Esophagus squamous epithelium (tissue), 5 donors: ENCODE results near the gene SMARCA2. TPM values are rescaled to one million over a fixed set of nuclear protein-coding genes. Genes with fewer than 3 reads are reported as not detected.

Experiments used
- DNase-seq: peaks from one replicate; lab custom pipeline; 2025; lab: John Stamatoyannopoulos, UW
- H3K27ac ChIP-seq, 4 donors: fragments of 200-600 bp; sonication (generic); one replicate each; pipeline ENCODE4 v1.5.1; 2016 to 2019; ENCODE audit warnings: mild to moderate bottlenecking in 1 of 4
- H3K27me3 ChIP-seq, 4 donors: fragments of 200-600 bp; sonication (generic); 1 replicate in 3 of 4; 2 replicates in 1 of 4; pipeline versions ENCODE4 v1.5.1 to v1.6.0; 2017 to 2021; ENCODE audit warnings: antibody characterized with exemption in 1 of 4
- H3K36me3 ChIP-seq, 3 donors: fragments of 200-600 bp; sonication (generic); one replicate each; pipeline ENCODE4 v1.5.1; 2016 to 2019
- H3K4me1 ChIP-seq, 3 donors: fragments of 200-600 bp; sonication (generic); one replicate each; pipeline ENCODE4 v1.5.1; 2017 to 2019
- H3K4me3 ChIP-seq, 4 donors: fragments of 200-600 bp; sonication (generic); 1 replicate in 3 of 4; 2 replicates in 1 of 4; pipeline ENCODE4 v1.5.1; 2016 to 2019; ENCODE audit warnings: mild to moderate bottlenecking in 2 of 4, moderate library complexity in 1 of 4
- H3K9me3 ChIP-seq, 3 donors: fragments of 200-600 bp; sonication (generic); one replicate each; pipeline ENCODE4 v1.5.1; 2016 to 2019
- POLR2A ChIP-seq, 4 donors: fragments of 450-650 bp; IDR thresholded peaks; one replicate each; pipeline ENCODE4 v1.6.1; 2017; ENCODE audit warnings: antibody characterized with exemption in 4 of 4, mild to moderate bottlenecking in 4 of 4, moderate library complexity in 3 of 4
- WGBS, 2 donors: methylation state at CpG; one replicate each; pipeline ENCODE4 v1.1.5; 2018; 5-methylcytosine and 5-hydroxymethylcytosine counted together
- intact Hi-C: fragments of 100-400 bp; cut with DNase I; formaldehyde crosslinking; loops from one replicate; pipeline ENCODE4 v1.15.0; 2022
- total RNA-seq, 4 donors: library from RNA; depleted of rRNA; stranded (reverse); fragments of >200 nt; gene quantifications; one replicate each; pipeline ENCODE4 v1.1.0, GENCODE V29; 2016
- TF ChIP-seq, protein P1 (sequence below), 6 experiments: fragments of 450-650 bp in 4 of 6; fragments of 200-600 bp in 2 of 6; sonication (generic) in 2 of 6; IDR thresholded peaks; one replicate each; pipeline ENCODE4 v1.5.1; 2016 to 2019; ENCODE audit warnings: antibody characterized with exemption in 6 of 6, mild to moderate bottlenecking in 4 of 6, moderate library complexity in 4 of 6
- donor health status: DM: yes; HTN: yes; CAD: no.

Gene SMARCA2
- total RNA-seq, 4 donors from 2014 or later = 51.0 to 93.3 (median 64.1) TPM

DNA sequence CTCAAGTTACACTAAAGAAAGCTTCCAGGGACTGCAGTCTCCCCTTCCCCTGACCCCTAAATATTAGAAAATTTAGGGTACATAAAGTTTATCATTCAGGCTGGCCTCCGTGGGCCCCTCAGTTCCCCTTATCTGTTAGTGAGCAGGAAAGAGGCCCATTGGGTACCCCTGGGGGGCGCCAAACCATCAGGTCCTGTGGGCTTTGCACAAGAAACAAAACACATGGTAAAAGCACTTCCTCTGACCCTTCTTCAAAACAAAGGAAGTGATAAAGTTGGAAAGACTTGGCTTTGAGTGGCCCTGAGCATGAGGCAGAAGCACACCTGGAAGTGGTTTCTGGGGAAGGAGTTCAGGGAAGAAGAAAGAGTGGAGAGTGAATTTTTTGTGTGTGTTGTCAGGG, 213.0 kb downstream of the SMARCA2 start:
- WGBS, 2 donors = 13 to 34% methylated on average over 2 of the region's 2 CpGs
- no peak for DNase-seq

GRCh38 chr9:2228641-2229040, 213.5 kb downstream of the SMARCA2 start:
- peak overlapping the region in 3 of 4 donors; percentile 57 to 76 (median 59) for H3K27ac ChIP-seq
- H3K4me3 ChIP-seq = no peak overlapping the region
- H3K27me3 ChIP-seq = no peaks in the 10 kb centered on the region
- DNase-seq = no peak
- no peaks in the 10 kb centered on the region for H3K36me3 ChIP-seq
- H3K4me1 ChIP-seq = peaks cover 9 to 57% (median 9%) of the 10 kb centered on the region in 3 donors
- H3K9me3 ChIP-seq = no peaks in the 10 kb centered on the region
- intact Hi-C loops = no loop called here
- 78 to 82% methylated on average over 2 of the region's 2 CpGs for WGBS, 2 donors
- TF ChIP-seq, protein P1, sequence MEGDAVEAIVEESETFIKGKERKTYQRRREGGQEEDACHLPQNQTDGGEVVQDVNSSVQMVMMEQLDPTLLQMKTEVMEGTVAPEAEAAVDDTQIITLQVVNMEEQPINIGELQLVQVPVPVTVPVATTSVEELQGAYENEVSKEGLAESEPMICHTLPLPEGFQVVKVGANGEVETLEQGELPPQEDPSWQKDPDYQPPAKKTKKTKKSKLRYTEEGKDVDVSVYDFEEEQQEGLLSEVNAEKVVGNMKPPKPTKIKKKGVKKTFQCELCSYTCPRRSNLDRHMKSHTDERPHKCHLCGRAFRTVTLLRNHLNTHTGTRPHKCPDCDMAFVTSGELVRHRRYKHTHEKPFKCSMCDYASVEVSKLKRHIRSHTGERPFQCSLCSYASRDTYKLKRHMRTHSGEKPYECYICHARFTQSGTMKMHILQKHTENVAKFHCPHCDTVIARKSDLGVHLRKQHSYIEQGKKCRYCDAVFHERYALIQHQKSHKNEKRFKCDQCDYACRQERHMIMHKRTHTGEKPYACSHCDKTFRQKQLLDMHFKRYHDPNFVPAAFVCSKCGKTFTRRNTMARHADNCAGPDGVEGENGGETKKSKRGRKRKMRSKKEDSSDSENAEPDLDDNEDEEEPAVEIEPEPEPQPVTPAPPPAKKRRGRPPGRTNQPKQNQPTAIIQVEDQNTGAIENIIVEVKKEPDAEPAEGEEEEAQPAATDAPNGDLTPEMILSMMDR (IDR thresholded peaks at IDR 0.05) = no peak
- TF ChIP-seq POLR2A (IDR thresholded peaks at IDR 0.05) = no peak

More for the DNA sequence above, 213.0 kb downstream of the SMARCA2 start:
- Histone ChIP-seq H3K4me3 (no peak overlapping the region), H3K27me3 (no peaks in the 10 kb centered on the region), H3K4me1 (peaks cover 9 to 52% (median 9%) of the 10 kb centered on the region in 3 donors), H3K27ac (peak overlapping the region in 1 of 4 donors; percentile 10), H3K36me3 (no peaks in the 10 kb centered on the region), H3K9me3 (no peaks in the 10 kb centered on the region)
- TF ChIP-seq, protein P1 (IDR thresholded peaks at IDR 0.05) = peak in 4 of 6 experiments; percentile 17 to 46 (median 26)
- no peak for TF ChIP-seq POLR2A (IDR thresholded peaks at IDR 0.05)
- intact Hi-C loops = no loop called here

DNA sequence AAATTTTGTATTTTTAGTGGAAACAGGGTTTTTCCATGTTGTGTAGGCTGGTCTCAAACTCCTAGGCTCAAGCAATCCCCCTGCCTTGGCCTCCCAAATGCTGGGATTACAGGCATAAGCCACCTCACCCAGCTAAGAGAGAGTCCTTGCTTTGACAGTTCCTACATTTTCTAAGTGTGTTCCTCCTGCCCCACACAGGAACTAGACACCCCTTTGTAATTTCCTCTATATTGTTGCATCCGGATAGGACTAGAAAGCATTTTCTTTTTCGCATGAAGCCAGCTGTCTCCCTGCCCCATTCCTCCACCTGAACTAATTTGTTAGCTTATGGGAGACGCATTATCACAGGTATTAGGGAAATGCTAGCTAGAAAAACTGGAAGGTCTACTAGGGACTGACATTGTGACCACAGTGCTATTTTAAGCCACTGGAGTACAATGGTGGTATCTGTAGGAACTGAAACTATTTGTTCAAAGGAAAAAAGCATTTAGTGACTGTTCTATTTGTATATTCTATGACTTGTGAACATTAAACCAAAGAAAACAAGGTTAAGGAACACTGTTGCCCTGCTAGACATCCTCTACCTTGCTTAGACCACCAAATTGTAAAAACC, 214.1 kb downstream of the SMARCA2 start:
- WGBS, 2 donors = 45 to 51% methylated on average over 3 of the region's 3 CpGs
- H3K4me3 ChIP-seq = no peak overlapping the region
- no peaks in the 10 kb centered on the region for H3K36me3 ChIP-seq
- peaks cover 9 to 63% (median 12%) of the 10 kb centered on the region in 3 donors for H3K4me1 ChIP-seq
- no peaks in the 10 kb centered on the region for H3K9me3 ChIP-seq
- no peaks in the 10 kb centered on the region for H3K27me3 ChIP-seq
- intact Hi-C loops = no loop called here
- H3K27ac ChIP-seq = peak overlapping the region; percentile 52 to 76 (median 58)
- no peak for DNase-seq
- TF ChIP-seq, protein P1 (IDR thresholded peaks at IDR 0.05) = no peak
- TF ChIP-seq POLR2A (IDR thresholded peaks at IDR 0.05) = no peak

DNA sequence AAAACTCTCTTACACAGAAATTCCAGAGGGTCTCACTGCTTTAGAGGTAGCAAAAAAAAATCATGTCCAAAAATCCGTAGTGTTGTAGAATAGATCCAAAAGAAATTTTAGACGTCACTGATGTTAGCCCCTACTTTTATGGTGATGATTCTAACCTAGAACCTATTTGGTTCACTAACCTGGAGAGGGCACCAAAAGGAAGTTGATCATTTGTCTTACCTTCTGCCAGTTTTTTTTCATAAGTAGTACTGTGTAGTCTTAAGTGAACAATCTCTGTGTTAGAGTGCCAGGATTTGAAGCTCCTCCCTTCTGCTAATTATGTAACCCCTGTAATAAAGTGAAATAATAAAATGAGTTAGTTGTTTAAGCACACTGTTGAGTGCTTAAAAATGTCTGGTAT, 215.2 kb downstream of the SMARCA2 start:
- no peak for TF ChIP-seq POLR2A (IDR thresholded peaks at IDR 0.05)
- TF ChIP-seq, protein P1 (IDR thresholded peaks at IDR 0.05) = peak in 2 of 6 experiments; percentile 28 to 49
- DNase-seq = no peak
- Histone ChIP-seq H3K4me1 (peaks cover 9 to 75% (median 19%) of the 10 kb centered on the region in 3 donors), H3K27ac (peak overlapping the region in 3 of 4 donors; percentile 57 to 76 (median 57)), H3K36me3 (no peaks in the 10 kb centered on the region), H3K9me3 (no peaks in the 10 kb centered on the region), H3K4me3 (no peak overlapping the region), H3K27me3 (no peaks in the 10 kb centered on the region)
- intact Hi-C loops = no loop called here
- 81 to 83% methylated on average over 2 of the region's 2 CpGs for WGBS, 2 donors

DNA sequence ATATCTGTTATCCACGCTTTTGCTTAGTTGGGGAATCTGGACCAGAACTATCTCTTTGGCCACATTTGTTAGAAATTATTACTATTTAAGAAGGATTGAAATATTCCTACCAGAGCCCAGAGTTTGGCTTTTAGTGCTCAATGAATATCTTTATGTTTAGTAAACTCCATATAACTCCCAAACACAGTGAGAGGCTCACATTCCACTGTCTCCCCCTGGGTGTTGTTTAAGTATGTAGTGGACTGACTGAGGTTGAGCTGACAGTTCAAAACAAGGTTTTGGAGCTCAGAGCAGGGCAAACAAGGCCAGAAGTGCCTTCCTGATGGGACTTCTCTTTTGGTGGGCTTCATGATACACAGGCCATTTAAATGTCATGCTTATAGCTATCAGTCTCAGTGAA, 216.0 kb downstream of the SMARCA2 start:
- peaks cover 9 to 80% (median 19%) of the 10 kb centered on the region in 3 donors for H3K4me1 ChIP-seq
- no peaks in the 10 kb centered on the region for H3K9me3 ChIP-seq
- H3K27me3 ChIP-seq = no peaks in the 10 kb centered on the region
- 84 to 89% methylated on average over 1 of the region's 1 CpG for WGBS, 2 donors
- H3K36me3 ChIP-seq = no peaks in the 10 kb centered on the region
- TF ChIP-seq, protein P1 (IDR thresholded peaks at IDR 0.05) = no peak
- no peak for TF ChIP-seq POLR2A (IDR thresholded peaks at IDR 0.05)
- no peak for DNase-seq
- H3K27ac ChIP-seq = peak overlapping the region in 2 of 4 donors; percentile 57 to 76
- intact Hi-C loops = no loop called here
- H3K4me3 ChIP-seq = no peak overlapping the region
